NCI-H748 (cell line): ENCODE results near the gene GHRH.

Source experiments
- DNase-seq: peaks from one replicate; lab custom pipeline; 2025; ENCODE audit not compliant: unreplicated experiment; lab: John Stamatoyannopoulos, UW

Gene GHRH

DNA sequence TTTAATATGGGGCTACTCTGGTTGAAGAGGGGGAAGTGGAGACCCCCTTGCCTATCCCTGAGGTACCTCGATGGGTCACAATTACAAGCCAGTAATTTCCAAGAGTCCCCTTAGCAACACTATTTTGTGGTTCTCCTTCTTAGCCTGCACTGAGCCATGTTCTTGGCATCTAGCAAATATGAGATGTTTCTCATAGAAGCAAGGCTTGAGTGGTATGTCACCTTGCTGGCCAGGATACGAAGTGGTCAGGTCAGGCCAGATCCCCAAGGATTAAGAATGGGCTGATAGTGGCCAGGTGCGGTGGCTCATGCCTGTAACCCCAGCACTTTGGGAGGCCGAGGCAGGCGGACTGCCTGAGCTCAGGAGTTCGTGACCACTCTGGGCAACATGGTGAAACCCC lies 2.1 kb upstream of the GHRH start:
- no peak for DNase-seq

DNA sequence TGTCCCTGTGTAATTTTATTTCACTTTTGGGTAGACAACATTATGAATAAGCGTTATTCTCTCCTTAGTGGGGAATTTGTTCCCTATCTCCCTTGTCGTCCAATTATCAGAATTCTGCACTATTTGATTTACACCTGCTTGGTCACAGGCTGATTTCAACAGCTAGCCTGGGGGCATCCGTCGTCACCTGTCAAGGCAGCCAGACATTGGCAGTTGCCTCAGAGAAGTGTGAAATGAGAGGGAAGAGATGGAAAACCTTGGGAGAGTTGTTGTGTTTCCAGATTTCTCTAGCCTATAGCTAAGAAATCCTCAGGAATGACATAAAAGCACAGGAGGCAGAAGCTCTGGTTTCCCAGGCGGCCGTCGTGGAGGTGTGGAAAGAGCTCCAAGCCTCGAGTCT lies 891 bp upstream of the GHRH start:
- DNase-seq: no peak

DNA sequence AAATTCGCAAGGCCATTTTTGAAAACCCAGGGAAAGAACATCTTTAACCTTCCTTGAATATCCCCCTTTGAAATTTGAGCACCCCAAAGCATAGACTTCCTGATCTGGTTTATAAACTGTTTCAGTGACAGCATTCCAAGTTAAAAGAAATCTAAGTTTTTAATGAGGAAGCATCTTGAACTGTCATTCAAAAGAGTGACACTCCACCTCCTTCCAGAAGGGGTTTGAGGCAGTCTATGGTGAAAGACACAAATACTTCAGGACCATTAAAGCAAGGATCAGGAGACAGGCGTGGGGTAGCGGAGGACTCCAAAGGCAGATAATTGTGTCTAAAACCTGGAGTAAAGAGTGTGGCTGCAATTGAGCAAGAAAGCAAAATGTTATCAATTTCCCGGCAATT lies 691 bp downstream of the GHRH start:
- no peak for DNase-seq

DNA sequence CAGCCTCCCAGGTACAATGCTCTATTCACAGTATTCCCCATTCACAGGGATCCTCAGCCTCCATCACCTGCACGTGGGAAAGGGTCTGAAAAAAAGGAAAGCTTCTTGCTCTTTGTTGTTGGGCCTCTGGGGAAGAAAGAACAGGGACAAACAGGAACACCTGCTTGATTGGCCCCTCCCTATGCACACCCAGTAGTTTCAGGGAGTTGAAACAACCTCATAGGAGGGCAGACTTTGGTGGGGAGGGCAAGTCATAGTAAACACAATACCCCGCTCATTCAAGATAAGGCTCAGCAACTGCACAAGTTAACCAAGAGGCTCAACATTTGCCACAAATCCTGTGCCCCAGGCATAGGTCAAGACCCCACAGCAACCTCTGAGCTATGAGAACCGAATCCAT lies 1.7 kb downstream of the GHRH start:
- DNase-seq: peak; percentile 73

DNA sequence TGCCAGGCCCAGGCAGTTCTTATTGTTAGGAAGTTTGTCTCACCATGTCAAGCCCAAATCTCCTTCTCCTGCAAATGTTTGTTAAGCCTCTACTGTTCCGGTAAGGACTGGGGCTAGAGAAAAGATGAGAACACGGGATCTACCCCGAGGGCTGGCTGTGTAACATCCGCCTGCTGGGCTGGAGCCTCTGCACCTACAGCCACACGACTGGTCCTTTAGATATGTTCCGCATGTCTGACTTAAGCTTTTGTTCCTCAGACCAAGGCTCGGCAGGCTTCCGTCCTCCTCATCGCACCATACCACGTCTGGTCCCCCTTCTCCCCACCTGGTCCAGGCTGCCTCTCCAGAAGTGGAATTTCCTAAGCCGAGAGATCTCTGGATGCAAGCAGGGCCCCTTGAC lies 2.6 kb downstream of the GHRH start:
- DNase-seq: no peak

DNA sequence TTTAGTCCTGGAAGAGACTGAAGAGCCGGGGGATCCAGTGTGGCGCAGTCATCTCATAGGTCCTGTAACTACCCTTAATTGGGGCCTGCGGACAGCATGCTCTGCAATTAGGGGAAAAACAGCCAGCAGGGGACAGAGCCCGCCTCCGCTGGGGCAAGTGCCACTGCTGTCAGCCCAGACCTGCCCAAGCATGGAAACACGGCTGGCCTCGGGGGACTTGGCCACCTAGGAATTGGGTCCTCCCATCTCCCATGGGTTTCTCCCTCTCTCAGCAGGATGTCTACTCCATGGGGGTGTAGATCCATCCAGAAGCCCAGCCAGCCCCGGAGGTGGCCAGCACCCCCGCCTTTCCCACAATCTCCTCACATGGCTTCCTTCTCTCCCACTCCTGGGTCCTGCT lies 3.6 kb downstream of the GHRH start:
- peak; percentile 66 for DNase-seq

DNA sequence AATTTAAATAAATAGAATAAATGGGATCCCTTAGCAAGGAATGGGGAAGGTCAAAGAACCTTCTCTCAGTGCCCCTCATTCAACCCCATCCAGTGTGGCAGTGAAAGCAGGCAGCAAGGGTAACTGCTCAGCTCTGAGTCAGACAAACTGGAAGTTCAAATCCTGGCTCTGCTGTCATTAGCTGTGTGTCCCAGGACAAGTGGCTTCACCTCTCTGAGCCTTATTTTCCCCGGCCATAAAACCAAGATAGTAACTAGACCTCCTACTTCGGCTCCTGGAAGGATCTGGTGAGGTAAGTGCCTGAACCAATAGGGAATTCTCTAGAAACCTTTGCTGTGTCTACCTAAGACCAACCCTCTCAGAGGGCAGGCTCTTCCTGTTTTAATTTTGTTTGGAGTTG lies 4.1 kb downstream of the GHRH start:
- no peak for DNase-seq

DNA sequence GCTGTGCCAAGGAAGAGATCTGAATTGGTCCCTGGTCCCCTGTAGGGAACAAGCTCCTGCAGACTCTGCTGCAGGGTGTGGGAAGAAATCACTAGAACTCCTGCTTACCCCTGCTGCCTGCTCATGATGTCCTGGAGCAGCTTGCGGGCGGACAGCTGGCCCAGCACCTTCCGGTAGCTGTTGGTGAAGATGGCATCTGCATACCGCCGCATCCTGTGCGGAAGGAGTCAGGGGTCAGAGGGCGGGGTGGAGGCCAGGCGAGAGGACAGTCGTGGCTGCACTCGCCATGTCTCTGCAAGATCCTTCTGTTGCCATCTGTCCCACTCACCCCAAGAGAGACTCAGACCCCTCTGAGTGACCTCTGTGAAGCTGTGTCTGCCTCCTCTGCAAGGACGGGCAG lies 5.3 kb downstream of the GHRH start:
- DNase-seq: no peak

DNA sequence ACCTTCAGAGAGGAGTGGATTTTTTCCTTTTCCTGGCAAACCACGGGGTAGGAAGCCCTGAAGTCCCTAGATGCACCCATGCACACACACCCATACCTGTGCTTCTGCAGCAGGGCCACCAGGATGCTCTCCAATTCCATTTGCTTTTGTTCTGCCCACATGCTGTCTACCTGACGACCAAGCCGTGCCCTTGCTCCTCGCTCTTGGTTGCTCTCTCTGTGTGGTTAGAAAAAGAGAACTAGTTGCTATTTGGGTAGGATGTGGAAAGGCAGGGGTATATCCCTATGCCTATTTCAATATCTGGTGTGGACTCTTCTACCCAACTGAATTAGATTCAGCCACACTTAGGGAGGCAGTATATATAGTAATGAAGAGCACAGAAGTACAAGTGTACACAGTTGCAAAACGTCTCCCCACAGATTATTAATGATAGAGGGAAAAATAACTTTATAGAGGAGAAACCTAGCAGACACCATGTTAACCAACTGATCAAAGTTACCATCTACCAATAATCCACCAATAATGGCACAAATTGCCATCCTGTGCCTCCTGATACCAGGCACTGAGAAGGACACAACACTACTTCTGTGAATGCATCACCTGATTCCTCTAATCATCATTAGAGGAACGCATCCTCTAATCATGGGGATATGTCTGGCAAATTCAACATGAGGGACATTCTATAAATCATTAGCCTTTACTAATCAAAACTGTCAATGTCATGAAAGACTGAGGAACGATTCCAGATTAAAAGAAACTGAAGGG lies 7.3 kb downstream of the GHRH start:
- DNase-seq: no peak

DNA sequence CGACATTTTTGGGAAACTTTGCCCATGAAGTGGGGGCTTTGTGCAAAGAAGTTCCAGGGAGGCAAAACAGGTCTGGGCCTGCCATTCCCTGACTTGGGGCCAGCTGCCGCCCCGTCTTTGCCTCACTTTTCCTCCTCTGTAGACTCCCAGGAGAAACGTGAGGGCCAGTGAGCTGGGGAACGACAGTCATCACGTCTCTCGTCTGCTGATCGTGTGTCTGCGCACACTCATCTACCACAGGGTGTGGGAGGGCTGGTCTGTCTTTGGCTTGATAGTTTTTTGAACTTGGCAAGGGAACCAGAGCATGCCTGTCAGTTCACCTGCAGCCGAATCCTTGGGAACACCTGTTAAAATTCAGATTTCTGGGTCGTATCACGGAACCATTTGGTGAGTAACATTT lies 8.5 kb downstream of the GHRH start:
- no peak for DNase-seq

DNA sequence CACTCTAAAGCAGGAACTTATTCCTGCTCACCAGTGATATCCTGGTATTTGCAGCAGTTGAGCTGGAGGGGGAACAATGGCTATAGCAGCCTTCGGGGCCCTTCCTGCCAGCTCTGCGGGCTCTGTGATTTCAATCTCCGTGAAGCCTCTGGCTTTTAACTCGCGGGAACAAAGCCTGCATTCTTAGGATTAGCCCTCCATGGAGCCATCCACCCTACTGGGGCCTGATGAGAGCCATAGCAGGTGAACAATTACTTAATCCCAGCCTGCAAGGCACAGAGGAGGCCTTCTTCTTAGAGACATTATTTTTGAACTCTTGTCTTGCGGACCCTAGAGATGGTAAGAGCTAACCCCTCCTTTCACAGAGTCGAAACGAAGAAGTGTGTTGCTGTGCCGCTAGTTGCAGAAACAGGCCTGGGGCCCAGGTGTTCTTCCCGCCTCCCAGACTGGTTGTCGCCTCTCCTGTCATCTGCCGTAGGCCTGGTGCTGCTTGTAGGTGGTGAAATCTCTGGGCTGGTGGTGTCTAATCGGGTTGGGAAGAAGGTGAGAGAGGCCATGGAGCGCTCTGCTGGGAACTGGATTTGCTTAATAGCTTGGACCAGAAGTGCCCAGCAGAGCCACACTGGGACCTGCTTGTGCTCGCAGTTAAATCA lies 9.7 kb downstream of the GHRH start:
- DNase-seq: no peak

DNA sequence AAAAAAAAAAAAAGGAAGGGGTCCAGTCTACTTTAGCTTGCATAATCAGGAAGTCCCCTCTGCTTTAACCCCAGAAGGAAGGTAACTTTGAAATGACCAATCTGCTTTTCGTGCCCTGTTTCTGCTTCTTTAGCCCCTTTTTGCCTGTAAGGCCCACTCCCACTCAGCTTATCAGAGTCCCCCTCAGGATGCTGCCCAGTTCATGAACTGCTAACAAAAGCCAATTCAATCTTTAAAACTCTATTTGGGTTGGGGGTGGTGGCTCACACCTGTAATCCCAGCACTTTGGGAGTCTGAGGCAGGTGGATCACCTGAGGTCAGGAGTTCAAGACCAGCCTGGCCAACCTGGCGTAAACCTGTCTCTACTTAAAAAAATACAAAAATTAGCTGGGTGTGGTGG lies 12.3 kb downstream of the GHRH start:
- no peak for DNase-seq

DNA sequence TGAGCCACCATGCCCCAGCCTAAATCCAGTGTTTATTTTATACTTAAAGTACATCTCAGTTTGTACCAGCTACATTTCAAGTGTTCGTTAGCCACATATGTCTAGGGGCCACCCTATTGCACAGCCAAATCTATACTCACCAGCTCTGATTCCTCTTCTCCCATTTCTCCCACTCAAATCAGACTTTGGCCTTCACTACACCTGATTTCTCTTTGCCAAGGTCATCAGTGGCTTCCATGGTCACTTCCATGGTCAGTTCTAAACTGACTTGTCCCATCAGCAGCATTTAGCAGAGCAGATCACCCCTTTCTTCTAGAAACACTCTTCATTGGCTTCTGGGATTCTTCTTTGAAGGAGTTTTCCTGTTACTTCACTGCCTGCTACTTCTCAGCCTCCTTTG lies 14.1 kb downstream of the GHRH start:
- no peak for DNase-seq

DNA sequence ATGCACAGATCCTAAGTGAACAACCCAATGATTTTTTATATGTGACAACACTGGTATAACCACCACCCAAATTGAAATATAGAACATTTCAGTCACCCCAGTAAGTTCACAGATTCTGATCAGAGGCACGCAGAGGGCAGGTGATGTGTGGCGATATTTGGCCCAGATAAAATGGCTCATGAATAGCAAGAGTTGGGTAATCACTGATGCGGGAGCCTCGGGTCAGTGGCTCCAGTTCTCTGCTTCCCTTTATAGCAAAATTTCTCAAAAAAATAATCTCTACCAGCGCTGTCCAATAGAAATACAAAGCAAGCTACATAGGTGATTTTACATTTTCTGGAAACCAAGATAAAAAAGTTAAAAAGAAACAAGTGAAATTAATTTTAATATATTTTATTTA lies 14.9 kb downstream of the GHRH start:
- no peak for DNase-seq

DNA sequence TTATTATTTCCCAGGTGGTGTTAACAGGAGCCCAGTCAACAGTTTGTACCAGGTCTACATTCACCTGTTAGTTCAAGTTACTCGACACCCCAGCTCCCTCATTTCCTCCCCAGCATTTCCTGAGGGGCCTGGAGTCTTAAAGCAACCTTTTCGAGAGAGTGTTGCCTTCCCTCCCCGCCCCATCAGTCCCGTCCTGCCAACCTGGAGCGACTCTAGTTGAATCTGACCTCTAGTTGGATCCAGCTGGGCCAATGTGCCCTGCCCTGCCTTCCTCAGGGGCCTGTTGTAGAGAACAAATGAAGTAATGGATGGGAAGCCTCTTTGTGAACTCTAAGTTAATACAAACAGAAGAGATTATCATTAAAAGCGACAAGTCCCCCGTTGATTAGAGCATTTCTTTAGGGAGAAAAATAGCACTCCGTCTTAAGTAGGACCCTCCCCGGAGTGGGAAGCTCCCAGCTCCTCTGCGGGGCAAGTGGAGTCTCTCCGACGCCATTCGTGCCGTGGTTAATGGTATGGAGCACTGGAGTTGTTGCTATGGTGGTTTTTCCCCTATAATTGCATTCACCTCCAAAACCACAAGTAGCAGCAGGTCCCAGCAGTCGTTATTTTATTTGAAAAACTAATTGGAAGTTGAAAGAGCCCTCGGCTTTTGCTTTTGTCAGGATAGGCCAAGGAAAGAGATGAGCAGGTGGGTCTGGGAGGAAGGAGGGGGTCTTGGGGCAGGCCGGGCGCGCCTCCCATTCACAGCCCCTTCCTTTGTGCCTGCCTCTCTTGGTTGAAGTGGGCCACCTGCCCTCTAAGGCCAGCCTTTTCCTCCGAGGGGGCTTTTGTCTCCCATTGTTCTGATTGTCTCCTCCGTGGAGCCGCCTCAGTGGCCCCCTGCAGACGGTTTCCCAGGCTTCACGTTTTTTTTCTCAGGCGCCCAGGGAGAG lies 16.1 kb downstream of the GHRH start:
- peak; percentile 96 for DNase-seq

DNA sequence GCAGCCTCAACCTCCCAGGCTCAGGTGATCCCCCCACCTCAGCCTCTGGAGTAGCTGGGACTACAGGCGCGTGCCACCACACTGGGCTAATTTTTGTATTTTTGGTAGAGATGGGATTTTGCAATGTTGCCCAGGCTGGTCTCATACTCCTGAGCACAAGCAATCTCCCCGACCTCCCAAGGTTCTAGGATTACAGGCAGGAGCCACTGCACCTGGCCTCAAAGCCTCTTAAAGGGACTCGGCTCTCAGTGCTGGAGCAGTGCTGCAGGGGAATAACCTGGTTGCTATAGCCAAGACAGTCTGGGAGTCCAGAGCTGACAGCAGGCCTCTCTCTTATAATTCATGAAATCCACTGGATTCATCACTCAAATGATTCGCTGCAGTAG lies 17.0 kb downstream of the GHRH start:
- DNase-seq: peak; percentile 74

DNA sequence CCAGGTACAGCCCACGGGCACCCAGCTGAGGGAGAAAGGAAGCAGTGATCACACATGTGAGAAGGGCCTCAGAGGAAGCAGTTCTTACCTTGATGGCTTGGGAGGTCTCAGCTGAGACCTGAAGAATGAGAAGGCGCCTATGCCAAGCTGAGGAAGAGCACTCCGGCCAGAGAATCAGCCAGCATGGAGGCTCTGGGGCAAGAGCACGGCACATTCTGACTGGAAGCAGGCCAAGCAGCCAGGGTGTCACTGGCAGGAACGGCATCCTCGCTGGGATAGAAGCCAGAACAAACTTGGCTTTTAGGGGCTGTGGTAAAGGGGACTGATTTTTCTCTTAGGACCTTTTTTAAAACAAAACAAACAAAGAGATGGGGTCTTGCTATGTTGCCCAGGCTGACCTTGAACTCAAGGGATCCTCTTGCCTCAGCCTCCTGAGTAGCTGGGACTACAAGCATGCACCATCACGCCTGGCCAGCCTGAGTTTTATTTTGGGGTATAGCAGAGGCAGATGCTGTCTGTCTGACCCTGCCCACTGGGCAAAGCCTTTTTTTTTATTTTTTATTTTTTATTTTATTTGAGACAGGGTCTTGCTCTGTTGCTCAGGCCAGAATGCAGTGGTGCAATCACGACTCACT lies 17.6 kb downstream of the GHRH start:
- DNase-seq: no peak

DNA sequence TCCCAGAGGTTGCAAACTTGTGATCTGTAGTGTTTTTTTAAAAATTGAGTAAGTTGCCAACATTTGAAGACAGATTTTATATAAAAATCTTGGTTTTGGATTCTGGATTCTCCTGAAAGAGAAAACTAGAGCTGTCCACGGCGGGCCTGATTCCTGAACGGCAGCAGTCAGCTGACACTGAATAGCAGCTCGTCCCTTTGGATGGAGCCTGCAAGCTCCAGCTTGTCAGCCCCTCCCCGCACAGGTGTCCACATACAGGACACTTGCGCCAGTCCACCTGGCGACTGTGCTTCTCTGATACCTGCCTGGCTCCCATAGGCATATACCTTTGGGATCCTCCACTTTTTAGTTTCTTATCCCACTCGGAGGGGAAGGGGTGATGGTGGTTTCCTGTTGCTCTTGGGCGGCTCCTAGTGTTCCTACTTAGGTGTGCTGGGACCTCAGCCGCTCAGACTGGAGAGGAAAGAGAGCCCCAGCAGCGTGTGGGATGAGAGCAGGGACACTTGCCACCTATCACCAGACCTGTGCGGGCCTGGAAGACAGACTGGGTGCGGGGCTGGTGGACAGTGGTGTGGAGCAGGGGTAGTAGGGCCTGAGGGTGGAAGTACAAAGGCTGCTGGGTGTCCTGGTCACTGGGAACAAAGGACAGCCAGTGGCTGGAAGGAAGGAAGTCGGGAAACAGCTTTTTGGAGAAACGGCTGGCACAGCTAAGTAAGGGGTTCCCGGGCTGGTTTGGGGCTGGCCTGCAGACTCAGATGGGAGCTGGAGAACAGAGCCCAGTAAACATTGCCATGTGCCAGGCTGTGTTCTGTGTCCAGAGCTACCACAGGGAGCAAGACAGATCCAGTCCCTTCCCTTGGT lies 18.3 kb downstream of the GHRH start:
- peak; percentile 40 for DNase-seq

DNA sequence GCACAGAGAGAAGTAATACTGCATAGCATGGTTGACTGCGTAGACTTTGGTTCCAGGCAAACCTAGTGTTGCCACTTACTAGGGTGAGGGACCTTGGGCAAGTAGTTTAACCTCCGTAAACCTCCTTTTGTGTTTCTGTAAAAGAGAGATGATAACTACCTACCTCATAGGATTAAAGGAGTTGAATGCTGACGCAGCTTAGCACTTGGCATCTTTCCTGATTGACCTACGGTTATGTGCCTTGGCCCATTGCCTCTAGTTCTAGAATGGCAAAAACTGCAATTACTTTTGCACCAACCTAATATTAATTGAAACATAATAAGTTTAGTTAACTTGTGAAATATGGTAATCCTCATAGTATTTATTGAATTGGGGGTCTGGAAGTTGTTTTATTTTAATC lies 19.1 kb downstream of the GHRH start:
- no peak for DNase-seq

DNA sequence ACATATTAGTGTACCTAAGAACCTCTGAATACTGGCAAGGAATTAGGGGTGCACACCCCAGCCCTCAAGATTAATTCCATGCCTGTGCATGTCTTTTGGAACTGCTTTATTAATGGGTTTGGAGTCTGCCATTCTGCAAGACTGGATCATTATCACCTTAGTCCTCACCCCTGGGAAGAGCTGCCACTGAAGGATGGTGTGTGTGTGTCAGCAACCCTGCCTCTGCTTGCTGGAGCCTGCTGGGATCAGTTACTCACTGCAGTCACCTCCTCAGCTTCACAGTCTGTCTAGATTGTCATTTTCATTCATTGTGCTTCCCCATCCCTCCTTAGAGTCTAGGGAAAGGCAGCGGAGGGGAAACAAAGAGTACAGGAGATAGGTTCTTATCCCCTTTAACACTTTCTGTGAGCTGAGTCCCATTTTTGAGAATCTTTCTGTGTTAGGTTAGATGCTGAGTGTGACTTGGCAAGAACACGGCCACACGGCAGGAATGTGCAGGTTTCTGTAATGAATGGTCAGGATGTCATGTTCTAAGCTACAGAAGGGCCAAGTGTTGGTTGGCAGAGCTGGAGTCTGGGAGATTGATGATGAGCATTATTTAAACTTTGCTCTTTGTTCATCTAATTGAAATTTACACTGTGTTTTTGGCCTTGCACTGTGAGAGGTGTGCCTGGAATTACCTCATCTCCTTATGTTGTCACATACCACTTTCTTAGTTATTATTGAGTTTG lies 21.1 kb downstream of the GHRH start:
- DNase-seq: peak; percentile 34
